ENCODE measurements around the gene PPIF.

Gene PPIF

GRCh38 chr10:79347226-79347893 lies at the start of gene PPIF:
Gene PPIF, plus strand, starts transcription at chr10:79347469. Its CDS starts 80 bp downstream, at chr10:79347549.
- DNase-seq: peak; percentile 94

DNA sequence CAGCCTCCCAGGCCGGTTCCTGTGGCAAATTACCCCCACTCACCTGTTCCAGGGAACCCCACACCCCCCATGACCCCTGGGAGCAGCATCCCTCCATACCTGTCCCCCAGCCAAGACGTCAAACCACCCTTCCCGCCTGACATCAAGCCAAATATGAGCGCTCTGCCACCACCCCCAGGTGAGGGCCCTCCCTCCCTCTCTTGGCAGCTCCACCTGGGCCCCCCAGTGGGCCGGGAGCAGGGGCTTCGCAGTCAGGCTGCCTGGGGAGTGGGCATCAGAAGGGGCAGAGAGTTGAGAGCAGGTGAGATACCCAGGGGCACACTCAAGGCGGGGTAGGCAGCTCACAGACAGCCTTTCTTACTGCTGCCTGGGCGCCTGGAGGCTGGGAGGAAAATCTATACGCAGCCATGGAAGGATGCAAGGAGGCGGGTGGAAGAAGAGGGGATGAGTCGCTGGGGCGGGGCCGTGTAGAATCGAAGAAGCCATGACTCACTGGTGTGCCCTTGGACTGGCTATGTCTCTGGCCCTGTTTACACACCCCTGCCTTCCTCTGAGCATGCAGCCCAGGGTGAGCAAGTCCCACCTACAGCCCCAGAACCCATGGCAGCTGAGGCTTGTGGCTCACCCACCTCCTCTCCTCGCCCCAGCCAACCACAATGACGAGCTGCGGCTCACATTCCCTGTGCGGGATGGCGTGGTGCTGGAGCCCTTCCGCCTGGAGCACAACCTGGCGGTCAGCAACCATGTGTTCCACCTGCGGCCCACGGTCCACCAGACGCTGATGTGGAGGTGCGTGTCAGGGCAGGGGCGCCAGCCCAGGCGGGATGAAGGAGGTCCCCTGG lies 48.6 kb upstream of the PPIF start:
- peak; percentile 6 for DNase-seq

DNA sequence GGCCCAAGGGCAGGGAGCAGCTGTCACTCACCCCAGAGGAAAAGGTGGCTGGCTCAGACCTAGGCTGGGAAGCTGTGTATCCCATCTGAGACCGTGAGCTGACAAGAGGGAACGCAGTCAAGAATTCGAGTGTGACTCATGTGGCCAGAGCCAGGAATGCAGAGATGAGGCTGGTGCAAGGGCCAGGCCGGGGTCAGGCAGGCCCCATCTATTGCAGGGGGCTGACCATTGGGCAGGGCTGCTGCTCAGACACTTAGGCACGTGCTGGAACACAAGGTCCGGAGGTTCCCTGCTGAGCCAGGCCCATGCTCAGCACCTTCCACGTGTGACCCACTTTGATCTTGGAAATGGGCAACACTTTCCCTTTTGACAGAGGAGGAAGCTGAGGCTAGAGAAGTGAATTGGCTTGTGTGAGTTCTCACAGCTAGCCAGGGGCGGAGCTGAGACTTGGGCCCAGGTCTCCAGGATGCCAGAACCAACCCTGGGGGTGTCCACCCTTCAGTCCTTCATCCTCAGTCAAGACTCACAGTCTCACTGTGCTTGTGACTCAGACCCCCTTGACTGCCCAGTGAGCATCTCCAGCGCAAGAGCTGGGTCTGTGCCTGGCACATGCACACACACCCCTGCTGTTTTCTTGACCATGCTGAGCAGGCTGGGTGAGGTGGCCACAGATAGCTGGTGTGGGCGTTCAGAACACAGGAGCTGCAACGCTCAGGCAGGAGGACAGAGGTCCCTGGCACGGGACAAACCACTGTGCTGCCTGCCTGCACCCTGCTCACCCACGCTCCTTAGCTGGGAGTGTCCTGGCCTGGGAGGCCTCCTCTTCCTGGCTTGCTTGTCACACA lies 47.6 kb upstream of the PPIF start:
- no peak for DNase-seq

DNA sequence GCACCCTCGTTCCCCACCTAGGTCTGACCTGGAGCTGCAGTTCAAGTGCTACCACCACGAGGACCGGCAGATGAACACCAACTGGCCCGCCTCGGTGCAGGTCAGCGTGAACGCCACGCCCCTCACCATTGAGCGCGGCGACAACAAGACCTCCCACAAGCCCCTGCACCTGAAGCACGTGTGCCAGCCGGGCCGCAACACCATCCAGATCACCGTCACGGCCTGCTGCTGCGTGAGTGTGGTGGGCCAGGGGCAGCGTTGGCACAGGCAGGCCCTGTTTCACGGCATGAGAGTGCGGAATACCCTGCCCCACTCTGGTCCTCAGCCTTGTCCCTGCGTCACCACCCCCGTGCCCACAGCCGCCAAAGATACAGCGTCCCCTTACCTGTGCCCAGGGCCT lies 46.6 kb upstream of the PPIF start:
- DNase-seq: no peak

GRCh38 chr10:79301754-79302530 lies 45.3 kb upstream of the PPIF start:
- DNase-seq: no peak

DNA sequence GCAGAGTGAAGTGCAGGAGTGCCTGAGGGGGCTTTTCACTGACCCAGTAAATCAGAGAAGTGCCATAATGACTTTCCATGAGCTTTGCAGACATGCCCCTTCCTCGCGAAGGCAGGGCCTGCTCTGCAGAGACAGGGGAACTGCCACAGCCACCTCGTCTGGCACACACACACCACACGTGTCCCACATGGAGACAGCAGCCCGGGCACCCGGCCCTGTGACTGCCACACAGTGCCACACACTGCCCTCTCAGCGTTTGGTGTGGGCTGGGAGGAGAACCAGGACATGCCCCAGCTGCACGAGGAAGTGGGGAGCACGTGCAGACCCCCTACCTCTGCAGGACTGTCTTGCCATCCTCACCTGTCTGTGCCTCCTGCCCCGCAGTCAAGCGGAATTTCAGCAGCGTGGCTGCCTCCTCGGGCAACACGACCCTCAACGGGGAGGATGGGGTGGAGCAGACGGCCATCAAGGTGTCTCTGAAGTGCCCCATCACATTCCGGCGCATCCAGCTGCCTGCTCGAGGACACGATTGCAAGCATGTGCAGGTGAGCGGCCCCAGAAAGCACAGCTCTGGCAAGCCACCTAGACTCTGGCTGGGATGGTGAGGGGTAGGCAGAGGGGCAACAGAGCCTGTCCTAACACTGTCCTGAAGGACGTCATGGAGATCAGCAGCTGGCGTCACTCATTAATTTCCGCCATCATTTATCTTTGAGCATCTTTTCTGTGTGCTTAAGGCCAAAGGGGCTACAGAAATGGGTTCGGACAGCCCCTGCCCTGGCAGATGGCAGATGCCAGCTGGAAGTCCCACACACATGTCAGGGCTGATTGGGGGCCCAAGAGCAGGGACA lies 43.4 kb upstream of the PPIF start:
- DNase-seq: no peak

DNA sequence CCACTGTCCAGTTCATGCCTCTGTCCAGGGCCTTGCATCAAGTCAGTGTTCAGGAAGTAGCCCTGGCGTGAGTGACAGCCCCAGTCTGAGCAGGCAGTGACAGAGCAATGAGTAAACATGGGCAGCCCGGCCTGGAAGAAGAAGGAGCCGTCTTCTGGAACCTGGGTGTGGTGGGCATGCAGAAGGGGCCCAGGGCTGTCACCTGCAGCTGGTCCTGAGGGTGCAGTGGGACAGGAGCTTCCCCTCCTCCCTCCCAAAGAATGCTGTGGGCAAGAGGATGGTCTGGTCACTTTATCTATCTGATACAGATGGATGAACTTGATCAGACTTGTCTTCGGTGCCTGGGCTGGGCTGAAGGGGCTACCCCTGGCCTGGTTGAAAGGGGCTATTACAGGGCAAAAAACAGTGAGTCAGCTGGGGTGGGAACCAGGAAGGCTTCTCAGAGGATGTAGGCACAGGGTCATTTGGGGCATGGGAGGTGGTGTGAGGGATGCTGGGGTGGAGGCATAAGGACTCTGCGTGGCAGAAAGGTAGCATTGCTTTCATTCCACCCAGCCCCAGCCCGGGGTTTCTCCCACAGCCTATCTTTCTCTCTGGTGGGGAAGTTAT lies 42.7 kb upstream of the PPIF start:
- no peak for DNase-seq

GRCh38 chr10:79305515-79305914 lies 41.8 kb upstream of the PPIF start:
- no peak for DNase-seq

DNA sequence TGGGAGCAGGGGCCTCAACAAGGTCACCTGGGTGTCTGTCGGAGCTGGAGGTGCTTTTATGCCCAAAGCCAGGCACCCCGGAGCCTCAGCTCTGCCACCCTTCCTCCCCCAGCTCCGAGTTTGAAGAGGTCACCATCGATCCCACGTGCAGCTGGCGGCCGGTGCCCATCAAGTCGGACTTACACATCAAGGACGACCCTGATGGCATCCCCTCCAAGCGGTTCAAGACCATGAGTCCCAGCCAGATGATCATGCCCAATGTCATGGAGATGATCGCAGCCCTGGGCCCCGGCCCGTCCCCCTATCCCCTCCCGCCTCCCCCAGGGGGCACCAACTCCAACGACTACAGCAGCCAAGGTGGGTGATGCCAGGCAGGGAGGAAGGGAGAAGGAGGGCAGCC lies 41.3 kb upstream of the PPIF start:
- DNase-seq: no peak

GRCh38 chr10:79306644-79307220 lies 40.5 kb upstream of the PPIF start:
- DNase-seq: no peak

- DNase-seq: no peak
Observed at GRCh38 chr10:79308016-79308415, 39.3 kb upstream of the PPIF start.

- no peak for DNase-seq
Observed at GRCh38 chr10:79308969-79309665, 38.2 kb upstream of the PPIF start.

GRCh38 chr10:79310200-79310865 lies 36.9 kb upstream of the PPIF start:
- no peak for DNase-seq

DNA sequence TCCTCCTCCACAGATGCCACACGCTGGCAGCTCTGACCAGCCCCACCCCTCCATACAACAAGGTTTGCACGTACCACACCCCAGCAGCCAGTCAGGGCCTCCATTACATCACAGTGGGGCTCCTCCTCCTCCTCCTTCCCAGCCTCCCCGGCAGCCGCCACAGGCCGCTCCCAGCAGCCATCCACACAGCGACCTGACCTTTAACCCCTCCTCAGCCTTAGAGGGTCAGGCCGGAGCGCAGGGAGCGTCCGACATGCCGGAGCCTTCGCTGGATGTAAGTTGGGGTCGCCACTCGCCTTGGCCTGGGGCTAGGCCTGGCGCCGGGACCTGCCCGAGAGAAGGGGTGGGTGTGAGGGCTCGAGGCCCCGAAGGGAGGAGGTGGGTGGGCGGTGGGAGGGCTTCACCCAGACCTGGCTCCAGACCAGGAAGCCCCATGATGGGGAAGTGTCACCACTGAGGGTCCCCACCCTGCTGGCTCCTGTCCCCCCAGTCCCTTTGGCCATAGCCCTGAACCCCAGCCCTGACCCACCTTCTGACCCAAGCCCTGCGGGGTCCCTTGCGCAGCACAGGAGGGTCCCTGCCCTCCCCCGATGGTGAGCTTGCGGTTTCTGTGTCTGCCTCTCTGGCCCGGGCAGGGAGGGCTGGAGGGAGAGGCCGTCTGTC lies 36.2 kb upstream of the PPIF start:
- DNase-seq: no peak

DNA sequence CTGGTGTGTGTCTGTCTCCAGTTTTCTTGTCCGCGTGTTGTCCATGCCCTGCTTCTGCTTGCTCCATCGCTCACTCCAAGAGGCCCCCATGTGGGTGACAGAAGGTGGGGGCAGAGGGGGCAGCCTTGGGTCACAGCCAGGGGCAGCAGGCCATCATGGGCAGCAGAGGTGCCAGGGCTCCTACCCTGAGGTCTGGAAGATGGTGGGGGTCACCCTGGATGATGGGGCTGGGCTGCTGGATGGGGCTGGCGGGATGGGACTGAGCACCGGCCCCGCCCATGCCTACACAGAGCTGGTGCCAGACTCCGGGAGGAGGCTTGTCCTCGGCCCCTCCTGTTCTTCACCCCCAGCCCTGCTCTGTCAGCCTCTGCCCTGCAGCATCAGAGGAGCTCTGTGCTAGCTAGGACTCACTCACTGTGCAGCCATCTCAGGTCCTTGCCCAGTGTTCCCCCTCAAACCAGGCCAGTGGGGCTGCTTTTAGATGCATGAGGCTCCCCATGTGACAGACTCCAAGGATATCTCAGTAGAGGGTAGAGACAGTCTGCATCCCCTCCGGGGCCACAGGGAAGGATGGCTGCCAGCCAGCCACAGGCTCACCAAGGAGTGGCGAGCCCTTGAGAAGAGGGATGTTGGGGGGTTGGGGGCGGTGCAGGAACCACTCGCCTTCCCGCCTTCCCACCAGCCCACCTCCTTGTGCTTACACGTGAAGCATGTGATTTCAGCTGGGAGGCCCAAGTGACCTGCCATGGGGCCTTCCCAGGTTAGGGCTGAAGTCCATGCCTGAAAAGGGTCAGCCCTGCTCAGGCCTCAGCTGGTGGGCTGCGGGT lies 35.5 kb upstream of the PPIF start:
- DNase-seq: no peak

DNA sequence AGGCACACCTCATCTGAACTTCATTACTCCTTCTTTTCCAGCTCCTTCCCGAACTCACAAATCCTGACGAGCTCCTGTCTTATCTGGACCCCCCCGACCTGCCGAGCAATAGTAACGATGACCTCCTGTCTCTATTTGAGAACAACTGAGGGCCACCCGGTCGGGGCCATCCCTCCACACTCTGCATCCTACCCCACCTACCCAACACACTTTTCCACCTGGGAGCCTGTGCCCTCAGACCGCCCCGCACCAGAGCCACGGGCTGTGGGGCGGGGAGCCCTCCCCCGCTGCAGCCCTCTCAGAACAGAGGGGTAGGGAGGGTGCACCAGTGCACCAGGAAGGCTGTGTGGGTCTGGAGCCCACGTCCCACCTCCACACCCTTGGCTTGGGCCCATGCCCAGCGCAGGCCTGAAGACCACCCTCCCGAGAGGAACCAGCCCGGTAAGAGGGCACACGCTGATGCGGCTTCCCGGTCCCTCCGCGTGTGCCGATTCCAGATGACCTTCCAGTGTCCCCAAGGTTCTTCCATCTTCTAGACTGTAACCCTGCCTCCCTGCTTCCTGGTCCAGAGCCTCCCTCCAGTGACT lies 34.6 kb upstream of the PPIF start:
- no peak for DNase-seq

DNA sequence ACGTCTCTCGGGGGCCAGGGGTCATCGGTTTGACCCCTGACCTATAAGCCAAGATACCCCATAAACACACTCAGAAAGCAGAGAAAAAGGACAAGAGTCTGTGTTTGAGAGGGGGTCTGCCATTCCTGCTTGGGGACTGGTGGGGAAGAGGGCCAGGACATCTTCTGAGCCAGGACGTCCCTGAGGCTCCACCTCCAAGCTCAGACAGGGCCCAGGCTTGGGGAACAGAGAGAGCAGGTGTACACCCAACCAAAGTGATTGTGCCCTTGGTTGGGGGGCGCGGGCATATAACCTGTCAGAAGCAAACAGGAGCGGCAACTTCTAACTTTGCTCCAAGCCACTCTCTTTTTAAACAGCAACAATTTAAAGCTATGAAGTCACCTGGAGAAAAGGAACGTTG lies 33.9 kb upstream of the PPIF start:
- DNase-seq: no peak
